ENCODE measurements around the gene JPT2. TPM values are rescaled to one million over a fixed set of nuclear protein-coding genes. Genes with fewer than 3 reads are reported as not detected.

The JPT2 gene
- 26.2 and 35.6 TPM in 2 replicates for total RNA-seq (2014; rRNA removed; shearing (Covaris generic); ENCODE audit: low replicate concordance)

DNA sequence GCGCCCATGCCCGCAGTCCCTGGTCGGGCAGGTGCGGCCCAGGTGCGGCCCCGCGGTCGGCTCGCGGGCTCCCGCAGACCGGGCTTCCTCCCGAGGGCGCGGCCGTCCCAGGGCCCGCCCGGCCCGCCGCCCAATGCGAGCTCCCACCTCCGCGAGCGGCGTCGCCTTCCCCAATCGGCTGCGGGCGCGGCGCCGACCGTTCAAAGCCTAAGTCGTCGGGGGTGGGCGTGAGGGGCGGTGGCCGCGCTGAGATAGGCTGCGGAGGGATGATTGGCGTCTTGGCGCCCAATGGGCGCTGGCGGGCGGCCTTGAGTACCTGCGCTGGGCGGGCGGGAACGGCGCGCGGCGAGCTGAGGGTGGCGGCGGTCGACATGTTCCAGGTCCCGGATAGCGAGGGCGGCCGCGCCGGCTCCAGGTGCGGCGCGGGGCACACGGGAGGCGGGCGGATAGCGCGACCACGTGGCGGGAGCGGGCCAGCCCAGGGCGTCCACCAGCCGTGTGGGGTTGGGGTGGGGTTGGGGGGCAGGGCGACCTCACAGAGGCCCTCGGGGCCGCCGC, at the start of gene JPT2:
Gene JPT2, plus strand, starts transcription at position 338 of the 558 bp plus-strand sequence. Its CDS starts 34 bp downstream, at position 372.
- Histone ChIP-seq H3K27ac (ENCODE audit: low read length) (peak within 1 kb of the TSS; percentile 50), H3K9me3 (ENCODE audit: low read length) (no peaks in the 10 kb centered on the region), H3K27me3 (ENCODE audit: low read length) (no peaks in the 10 kb centered on the region), H3K79me2 (ENCODE audit: low read length) (peaks cover 48% of the 10 kb centered on the region), H4K20me1 (ENCODE audit: insufficient read depth, low read depth, low read length) (no peaks in the 10 kb centered on the region; the same call in 1 of the 2 replicates), H3K4me3 (ENCODE audit: low read length) (peak within 1 kb of the TSS; percentile 97), H3K9ac (ENCODE audit: low read length) (peak within 1 kb of the TSS; percentile 88), H3K4me1 (ENCODE audit: low read length) (peaks cover 16% of the 10 kb centered on the region), H3K9me2 (replicated peaks; ENCODE audit: insufficient read depth, low read length) (no peaks in the 10 kb centered on the region), H2AFZ (ENCODE audit: low read length) (no peak within 1 kb of the TSS), H3K36me3 (ENCODE audit: insufficient read depth, low read length) (0 out of 2 replicates have a peak, but pooled peaks cover 6% of the 10 kb centered on the region), H3K4me2 (ENCODE audit: low read depth, low read length, poor library complexity, severe bottlenecking) (peak within 1 kb of the TSS; percentile 83)
- peak; percentile 98 for DNase-seq

- Histone ChIP-seq H3K4me1 (ENCODE audit: low read length) (no peaks in the 10 kb centered on the region), H2AFZ (ENCODE audit: low read length) (no peak overlapping the region), H3K9me2 (replicated peaks; ENCODE audit: insufficient read depth, low read length) (no peaks in the 10 kb centered on the region), H3K27me3 (ENCODE audit: low read length) (no peaks in the 10 kb centered on the region), H4K20me1 (ENCODE audit: insufficient read depth, low read depth, low read length) (peaks cover 5% of the 10 kb centered on the region; the same call in 1 of the 2 replicates), H3K27ac (ENCODE audit: low read length) (no peak overlapping the region), H3K9me3 (ENCODE audit: low read length) (no peaks in the 10 kb centered on the region), H3K9ac (ENCODE audit: low read length) (no peak overlapping the region), H3K4me2 (ENCODE audit: low read depth, low read length, poor library complexity, severe bottlenecking) (no peak overlapping the region), H3K4me3 (ENCODE audit: low read length) (no peak overlapping the region), H3K79me2 (ENCODE audit: low read length) (peaks cover 77% of the 10 kb centered on the region), H3K36me3 (ENCODE audit: insufficient read depth, low read length) (peaks cover 22% of the 10 kb centered on the region)
- no peak for DNase-seq
Measured at GRCh38 chr16:1630450-1631213, 47.4 kb upstream of the JPT2 start.

DNA sequence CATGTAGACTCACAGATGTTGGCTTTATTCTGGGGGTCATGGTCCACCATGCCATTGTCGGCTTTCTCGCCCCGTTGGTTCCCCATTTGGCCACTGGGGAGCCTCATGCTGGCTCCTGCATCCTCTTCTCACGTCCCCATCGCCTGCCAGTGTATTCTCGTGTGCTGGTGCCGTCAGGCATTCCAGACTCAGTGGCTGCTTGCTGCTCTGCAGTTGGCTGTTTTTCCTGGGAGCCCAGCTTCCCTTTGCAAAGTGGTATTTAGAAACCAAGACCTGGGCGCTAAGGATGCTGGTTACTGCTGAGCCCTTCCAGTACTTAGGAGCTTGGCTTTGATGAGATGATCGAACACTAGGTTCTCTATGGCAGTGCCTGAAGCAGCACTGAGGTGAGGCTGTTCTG, 46.8 kb upstream of the JPT2 start:
- Histone ChIP-seq H3K27ac (ENCODE audit: low read length) (no peak overlapping the region), H3K36me3 (ENCODE audit: insufficient read depth, low read length) (peaks cover 22% of the 10 kb centered on the region), H4K20me1 (ENCODE audit: insufficient read depth, low read depth, low read length) (peaks cover 5% of the 10 kb centered on the region; the same call in 1 of the 2 replicates), H3K9me3 (ENCODE audit: low read length) (no peaks in the 10 kb centered on the region), H3K4me3 (ENCODE audit: low read length) (no peak overlapping the region), H3K9me2 (replicated peaks; ENCODE audit: insufficient read depth, low read length) (no peaks in the 10 kb centered on the region), H3K9ac (ENCODE audit: low read length) (no peak overlapping the region), H3K4me2 (ENCODE audit: low read depth, low read length, poor library complexity, severe bottlenecking) (no peak overlapping the region), H3K4me1 (ENCODE audit: low read length) (no peaks in the 10 kb centered on the region), H2AFZ (ENCODE audit: low read length) (no peak overlapping the region), H3K79me2 (ENCODE audit: low read length) (peaks cover 74% of the 10 kb centered on the region), H3K27me3 (ENCODE audit: low read length) (no peaks in the 10 kb centered on the region)
- DNase-seq: no peak

GRCh38 chr16:1631931-1632637, 46.0 kb upstream of the JPT2 start:
- Histone ChIP-seq H3K9ac (ENCODE audit: low read length) (no peak overlapping the region), H3K36me3 (ENCODE audit: insufficient read depth, low read length) (peaks cover 22% of the 10 kb centered on the region), H3K9me2 (replicated peaks; ENCODE audit: insufficient read depth, low read length) (no peaks in the 10 kb centered on the region), H4K20me1 (ENCODE audit: insufficient read depth, low read depth, low read length) (peaks cover 5% of the 10 kb centered on the region; the same call in 1 of the 2 replicates), H3K79me2 (ENCODE audit: low read length) (peaks cover 65% of the 10 kb centered on the region), H3K4me2 (ENCODE audit: low read depth, low read length, poor library complexity, severe bottlenecking) (no peak overlapping the region), H3K4me3 (ENCODE audit: low read length) (no peak overlapping the region), H3K9me3 (ENCODE audit: low read length) (no peaks in the 10 kb centered on the region), H3K27ac (ENCODE audit: low read length) (no peak overlapping the region), H2AFZ (ENCODE audit: low read length) (no peak overlapping the region), H3K27me3 (ENCODE audit: low read length) (no peaks in the 10 kb centered on the region), H3K4me1 (ENCODE audit: low read length) (no peaks in the 10 kb centered on the region)
- DNase-seq: no peak

GRCh38 chr16:1632638-1632970, 45.5 kb upstream of the JPT2 start:
- no peaks in the 10 kb centered on the region for H3K9me3 ChIP-seq (ENCODE audit: low read length)
- no peaks in the 10 kb centered on the region for H3K4me1 ChIP-seq (ENCODE audit: low read length)
- H2AFZ ChIP-seq (ENCODE audit: low read length): no peak overlapping the region
- DNase-seq: no peak
- H3K4me2 ChIP-seq (ENCODE audit: low read depth, low read length, poor library complexity, severe bottlenecking): no peak overlapping the region
- peaks cover 5% of the 10 kb centered on the region; the same call in 1 of the 2 replicates for H4K20me1 ChIP-seq (ENCODE audit: insufficient read depth, low read depth, low read length)
- H3K9ac ChIP-seq (ENCODE audit: low read length): no peak overlapping the region
- no peak overlapping the region for H3K27ac ChIP-seq (ENCODE audit: low read length)
- H3K79me2 ChIP-seq (ENCODE audit: low read length): peaks cover 60% of the 10 kb centered on the region
- H3K4me3 ChIP-seq (ENCODE audit: low read length): no peak overlapping the region
- H3K36me3 ChIP-seq (ENCODE audit: insufficient read depth, low read length): peaks cover 20% of the 10 kb centered on the region
- H3K9me2 ChIP-seq (replicated peaks; ENCODE audit: insufficient read depth, low read length): no peaks in the 10 kb centered on the region
- no peaks in the 10 kb centered on the region for H3K27me3 ChIP-seq (ENCODE audit: low read length)

DNA sequence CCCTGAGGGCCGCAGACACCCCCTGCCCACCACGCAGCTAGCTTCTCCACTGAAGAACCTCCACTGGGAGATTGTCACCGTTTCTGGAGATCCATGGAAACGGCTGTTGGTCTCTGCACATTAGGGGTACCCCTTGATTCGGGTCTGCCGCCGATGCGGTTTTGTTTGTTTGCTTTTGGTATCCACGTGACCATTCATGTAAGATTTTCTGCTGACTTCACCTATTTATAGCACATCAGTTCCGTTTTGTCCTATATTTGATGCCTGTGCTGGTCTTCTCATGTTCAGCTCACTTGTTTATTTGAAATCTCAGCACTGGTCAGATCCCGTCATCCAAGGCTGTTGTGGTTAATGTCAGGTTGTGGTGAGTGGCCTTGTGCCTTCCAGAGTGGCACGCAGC, 44.8 kb upstream of the JPT2 start:
- Histone ChIP-seq H3K27me3 (ENCODE audit: low read length) (no peaks in the 10 kb centered on the region), H4K20me1 (ENCODE audit: insufficient read depth, low read depth, low read length) (peaks cover 5% of the 10 kb centered on the region; the same call in 1 of the 2 replicates), H3K4me1 (ENCODE audit: low read length) (no peaks in the 10 kb centered on the region), H3K9me3 (ENCODE audit: low read length) (no peaks in the 10 kb centered on the region), H3K79me2 (ENCODE audit: low read length) (peaks cover 54% of the 10 kb centered on the region), H3K27ac (ENCODE audit: low read length) (no peak overlapping the region), H3K4me3 (ENCODE audit: low read length) (no peak overlapping the region), H2AFZ (ENCODE audit: low read length) (no peak overlapping the region), H3K9ac (ENCODE audit: low read length) (no peak overlapping the region), H3K36me3 (ENCODE audit: insufficient read depth, low read length) (peaks cover 23% of the 10 kb centered on the region), H3K4me2 (ENCODE audit: low read depth, low read length, poor library complexity, severe bottlenecking) (no peak overlapping the region), H3K9me2 (replicated peaks; ENCODE audit: insufficient read depth, low read length) (no peaks in the 10 kb centered on the region)
- DNase-seq: no peak

- no peak overlapping the region for H3K4me2 ChIP-seq (ENCODE audit: low read depth, low read length, poor library complexity, severe bottlenecking)
- no peak overlapping the region for H3K9ac ChIP-seq (ENCODE audit: low read length)
- no peaks in the 10 kb centered on the region for H3K27me3 ChIP-seq (ENCODE audit: low read length)
- H3K36me3 ChIP-seq (ENCODE audit: insufficient read depth, low read length): peaks cover 26% of the 10 kb centered on the region
- H3K79me2 ChIP-seq (ENCODE audit: low read length): peaks cover 42% of the 10 kb centered on the region
- H3K4me3 ChIP-seq (ENCODE audit: low read length): no peak overlapping the region
- H4K20me1 ChIP-seq (ENCODE audit: insufficient read depth, low read depth, low read length): no peaks in the 10 kb centered on the region; the same call in 1 of the 2 replicates
- H3K9me3 ChIP-seq (ENCODE audit: low read length): no peaks in the 10 kb centered on the region
- no peak overlapping the region for H3K27ac ChIP-seq (ENCODE audit: low read length)
- peaks cover 2% of the 10 kb centered on the region; the same call in 1 of the 2 replicates for H3K4me1 ChIP-seq (ENCODE audit: low read length)
- H3K9me2 ChIP-seq (replicated peaks; ENCODE audit: insufficient read depth, low read length): no peaks in the 10 kb centered on the region
- DNase-seq: no peak
- no peak overlapping the region for H2AFZ ChIP-seq (ENCODE audit: low read length)
Measured at GRCh38 chr16:1634541-1634940, 43.5 kb upstream of the JPT2 start.

GRCh38 chr16:1635070-1635469, 43.0 kb upstream of the JPT2 start:
- no peak overlapping the region for H3K27ac ChIP-seq (ENCODE audit: low read length)
- no peak overlapping the region for H3K4me3 ChIP-seq (ENCODE audit: low read length)
- no peak overlapping the region for H3K9ac ChIP-seq (ENCODE audit: low read length)
- no peak for DNase-seq
- no peak overlapping the region for H2AFZ ChIP-seq (ENCODE audit: low read length)
- peaks cover 38% of the 10 kb centered on the region for H3K79me2 ChIP-seq (ENCODE audit: low read length)
- H3K9me2 ChIP-seq (replicated peaks; ENCODE audit: insufficient read depth, low read length): no peaks in the 10 kb centered on the region
- H3K9me3 ChIP-seq (ENCODE audit: low read length): no peaks in the 10 kb centered on the region
- H3K27me3 ChIP-seq (ENCODE audit: low read length): no peaks in the 10 kb centered on the region
- H3K36me3 ChIP-seq (ENCODE audit: insufficient read depth, low read length): peaks cover 27% of the 10 kb centered on the region
- no peaks in the 10 kb centered on the region; the same call in 1 of the 2 replicates for H4K20me1 ChIP-seq (ENCODE audit: insufficient read depth, low read depth, low read length)
- peaks cover 2% of the 10 kb centered on the region; the same call in 1 of the 2 replicates for H3K4me1 ChIP-seq (ENCODE audit: low read length)
- H3K4me2 ChIP-seq (ENCODE audit: low read depth, low read length, poor library complexity, severe bottlenecking): no peak overlapping the region

Measured in Karpas-422 (cell line).